Prostate gland (tissue), 2 donors: ENCODE results near the gene MCU. TPM values are rescaled to one million over a fixed set of nuclear protein-coding genes. Genes with fewer than 3 reads are reported as not detected.
"Not testable (repeated sequence)": the region's sequence is repeated elsewhere in the genome, so short reads cannot be mapped to it uniquely, and the experiment has no call there.

Experiments
- DNase-seq: peaks from one replicate; pipeline ENCODE4 v3.0.0-alpha.2; 2019; ENCODE audit warnings: low spot score
- H3K27ac ChIP-seq, 2 donors: fragments of 200-600 bp; sonication (generic); 2 replicates each; pipeline ENCODE4 v1.5.1; 2017 to 2019
- H3K27me3 ChIP-seq: fragments of 200-600 bp; sonication (generic); replicated peaks from 2 replicates; pipeline ENCODE4 v1.5.1; 2019; ENCODE audit not compliant: insufficient read depth
- H3K36me3 ChIP-seq, 2 donors: fragments of 200-600 bp; sonication (generic); 1 replicate in 1 of 2; 2 replicates in 1 of 2; pipeline versions ENCODE4 v1.5.1 to v1.8.1; 2017 to 2019
- H3K4me1 ChIP-seq: fragments of 200-600 bp; sonication (generic); replicated peaks from 2 replicates; pipeline ENCODE4 v1.5.1; 2019
- H3K4me3 ChIP-seq, 2 donors: fragments of 200-600 bp; sonication (generic); 2 replicates each; pipeline ENCODE4 v1.5.1; 2017 to 2019
- H3K9me3 ChIP-seq: fragments of 200-600 bp; sonication (generic); 2 replicates; pipeline ENCODE4 v1.5.1; 2017
- CTCF ChIP-seq, 4 experiments: fragments of 200-600 bp in 2 of 4; fragments of 450-650 bp in 2 of 4; sonication (generic) in 2 of 4; IDR thresholded peaks; 1 replicate in 3 of 4; 2 replicates in 1 of 4; pipeline ENCODE4 v1.5.1; 2016 to 2019; ENCODE audit warnings: antibody characterized with exemption in 4 of 4, mild to moderate bottlenecking in 2 of 4, moderate library complexity in 2 of 4
- POLR2A ChIP-seq: fragments of 450-650 bp; IDR thresholded peaks from one replicate; pipeline ENCODE4 v1.6.1; 2016; ENCODE audit warnings: antibody characterized with exemption, mild to moderate bottlenecking
- POLR2AphosphoS5 ChIP-seq: sonication (generic); formaldehyde crosslinking; IDR thresholded peaks from one replicate; pipeline ENCODE4 v1.6.1; 2017; ENCODE audit warnings: antibody characterized with exemption
- WGBS: methylation state at CpG from one replicate; pipeline ENCODE4 v1.1.5; 2018; 5-methylcytosine and 5-hydroxymethylcytosine counted together
- intact Hi-C: fragments of 100-400 bp; cut with DNase I; formaldehyde crosslinking; loops from one replicate; pipeline ENCODE4 v1.14.2; 2022
- total RNA-seq, 2 donors: library from RNA; depleted of rRNA; stranded (reverse); fragments of >200 nt; gene quantifications; one replicate each; pipeline ENCODE4 v1.1.0, GENCODE V29; 2016

The MCU gene
- total RNA-seq, 2 donors from 2014 or later = 11.0 to 24.2 TPM

GRCh38 chr10:72763201-72763600, 71.3 kb downstream of the MCU start:
- no peaks in the 10 kb centered on the region for H3K9me3 ChIP-seq
- no peaks in the 10 kb centered on the region for H3K27me3 ChIP-seq

GRCh38 chr10:72764151-72764550, 72.2 kb downstream of the MCU start:
- H3K9me3 ChIP-seq = no peaks in the 10 kb centered on the region
- no peak overlapping the region for H3K4me3 ChIP-seq
- DNase-seq = no peak
- TF ChIP-seq POLR2AphosphoS5 = no peak
- TF ChIP-seq CTCF (IDR thresholded peaks at IDR 0.05) = no peak
- TF ChIP-seq POLR2A = no peak
- no peak overlapping the region for H3K27ac ChIP-seq
- no peaks in the 10 kb centered on the region for H3K36me3 ChIP-seq
- H3K4me1 ChIP-seq = no peaks in the 10 kb centered on the region
- intact Hi-C loops = no loop called here
- H3K27me3 ChIP-seq = no peaks in the 10 kb centered on the region

More at GRCh38 chr10:72763201-72763600, 71.3 kb downstream of the MCU start:
- WGBS = 99% methylated on average over 3 of the region's 3 CpGs
- no peak for DNase-seq
- no peaks in the 10 kb centered on the region for H3K36me3 ChIP-seq
- H3K4me1 ChIP-seq = no peaks in the 10 kb centered on the region
- intact Hi-C loops = no loop called here
- H3K4me3 ChIP-seq = no peak overlapping the region
- no peak for TF ChIP-seq CTCF (IDR thresholded peaks at IDR 0.05)
- no peak for TF ChIP-seq POLR2A
- no peak for TF ChIP-seq POLR2AphosphoS5
- no peak overlapping the region for H3K27ac ChIP-seq

GRCh38 chr10:72765051-72765745, 73.3 kb downstream of the MCU start:
- H3K27me3 ChIP-seq = no peaks in the 10 kb centered on the region
- no peaks in the 10 kb centered on the region for H3K36me3 ChIP-seq
- intact Hi-C loops = no loop called here
- TF ChIP-seq CTCF (IDR thresholded peaks at IDR 0.05) (no peak), POLR2AphosphoS5 (no peak), POLR2A (no peak)
- no peaks in the 10 kb centered on the region for H3K9me3 ChIP-seq
- H3K4me3 ChIP-seq = no peak overlapping the region
- no peaks in the 10 kb centered on the region for H3K4me1 ChIP-seq
- no peak overlapping the region for H3K27ac ChIP-seq
- no peak for DNase-seq
- 65% methylated on average over 3 of the region's 3 CpGs for WGBS

- DNase-seq, H3K4me1 ChIP-seq, H3K27me3 ChIP-seq, H3K27ac ChIP-seq, H3K4me3 ChIP-seq, intact Hi-C loops, H3K36me3 ChIP-seq, H3K9me3 ChIP-seq: not testable (repeated sequence)
Observed at GRCh38 chr10:72771195-72771594, 79.3 kb downstream of the MCU start.

GRCh38 chr10:72772031-72772430, 80.1 kb downstream of the MCU start:
- intact Hi-C loops = no loop called here

More at GRCh38 chr10:72772031-72772430, 80.1 kb downstream of the MCU start:
- TF ChIP-seq CTCF (IDR thresholded peaks at IDR 0.05) (no peak), POLR2A (no peak), POLR2AphosphoS5 (no peak)
- H3K36me3 ChIP-seq = no peaks in the 10 kb centered on the region
- no peak overlapping the region for H3K27ac ChIP-seq
- H3K27me3 ChIP-seq = no peaks in the 10 kb centered on the region
- no peak for DNase-seq
- H3K9me3 ChIP-seq = no peaks in the 10 kb centered on the region
- no peak overlapping the region for H3K4me3 ChIP-seq
- H3K4me1 ChIP-seq = no peaks in the 10 kb centered on the region
- WGBS = 94% methylated on average over 1 of the region's 1 CpG
